ENCODE data around the gene FABP6. TPM values are rescaled to one million over a fixed set of nuclear protein-coding genes. Genes with fewer than 3 reads are reported as not detected.

FABP6 gene
- total RNA-seq, 1 donor from 2014 or later, result 1.6 TPM

- Histone ChIP-seq H3K27ac (replicated peaks) (no peak overlapping the region), H3K4me3 (no peak overlapping the region), H3K36me3 (peaks cover 27% of the 10 kb centered on the region), H3K4me1 (peaks cover 35% of the 10 kb centered on the region), H3K27me3 (ENCODE audit: low read depth) (no peaks in the 10 kb centered on the region), H3K9me3 (replicated peaks) (no peaks in the 10 kb centered on the region)
- TF ChIP-seq CTCF (IDR thresholded peaks at IDR 0.05; ENCODE audit: borderline replicate concordance), result no peak
- intact Hi-C loops (cut with micrococcal nuclease), result no loop called here
- no peak for DNase-seq
Measured at GRCh38 chr5:160259341-160259740, 30.0 kb downstream of the FABP6 start.

GRCh38 chr5:160260006-160260775 lies 30.9 kb downstream of the FABP6 start:
- intact Hi-C loops (cut with micrococcal nuclease), result no loop called here
- H3K9me3 ChIP-seq (replicated peaks), result no peaks in the 10 kb centered on the region
- H3K4me3 ChIP-seq, result no peak overlapping the region
- peaks cover 18% of the 10 kb centered on the region for H3K36me3 ChIP-seq
- no peak for DNase-seq
- H3K4me1 ChIP-seq, result peaks cover 35% of the 10 kb centered on the region
- TF ChIP-seq CTCF (IDR thresholded peaks at IDR 0.05; ENCODE audit: borderline replicate concordance), result no peak
- H3K27me3 ChIP-seq (ENCODE audit: low read depth), result no peaks in the 10 kb centered on the region
- H3K27ac ChIP-seq (replicated peaks), result peak overlapping the region; percentile 40

GRCh38 chr5:160260881-160261815 lies 31.8 kb downstream of the FABP6 start:
- DNase-seq, result no peak
- H3K27me3 ChIP-seq (ENCODE audit: low read depth), result no peaks in the 10 kb centered on the region
- H3K4me3 ChIP-seq, result peak overlapping the region; percentile 21
- H3K27ac ChIP-seq (replicated peaks), result peak overlapping the region; percentile 40
- TF ChIP-seq CTCF (IDR thresholded peaks at IDR 0.05; ENCODE audit: borderline replicate concordance), result no peak
- no peaks in the 10 kb centered on the region for H3K9me3 ChIP-seq (replicated peaks)
- intact Hi-C loops (cut with micrococcal nuclease), result no loop called here
- H3K36me3 ChIP-seq, result peaks cover 12% of the 10 kb centered on the region
- peaks cover 35% of the 10 kb centered on the region for H3K4me1 ChIP-seq

DNA sequence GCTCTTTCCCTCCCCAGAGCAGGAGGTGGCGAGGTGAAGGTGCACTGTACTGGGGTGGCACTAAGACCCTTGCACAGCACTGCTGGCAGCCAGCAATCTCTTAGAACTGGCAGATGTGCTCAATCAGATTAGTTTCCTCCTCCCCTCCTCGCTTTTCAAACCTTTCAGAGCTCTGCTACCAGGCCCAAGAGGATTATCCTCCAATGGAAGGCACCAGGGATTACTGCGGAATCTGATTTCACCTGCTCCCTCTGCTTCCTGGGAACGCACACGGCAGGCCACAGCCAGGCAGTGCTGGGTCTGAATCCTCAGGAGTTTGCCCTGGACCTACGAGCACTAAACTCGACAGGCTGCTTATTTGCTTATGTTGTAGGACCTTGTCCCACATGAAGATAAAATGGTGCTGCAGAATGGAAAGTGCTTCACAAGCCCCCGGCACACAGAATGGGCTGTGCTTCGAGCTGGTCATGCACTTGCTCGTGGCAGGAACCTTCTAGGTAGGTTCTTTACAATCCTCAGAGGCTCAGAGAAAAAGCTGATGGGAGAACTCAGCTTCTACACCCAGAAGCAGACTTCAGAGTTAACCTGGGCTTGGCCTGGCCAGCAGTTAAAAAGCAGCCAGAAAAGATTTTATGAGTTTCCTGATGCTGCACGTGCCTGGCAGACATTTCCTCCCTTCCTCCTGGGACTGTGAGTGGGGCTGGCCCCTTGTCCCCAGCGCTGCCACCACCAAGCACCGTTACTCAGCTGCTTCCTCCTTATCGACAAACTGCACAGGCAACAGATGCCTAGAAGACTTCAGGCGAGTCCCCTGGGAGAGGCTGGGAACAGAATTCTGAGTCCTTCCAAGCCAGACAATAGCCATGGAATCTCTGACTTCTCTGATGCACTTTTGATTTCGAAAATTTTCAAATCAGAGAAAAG lies 33.1 kb downstream of the FABP6 start:
- H3K27ac ChIP-seq (replicated peaks), result no peak overlapping the region
- intact Hi-C loops (cut with micrococcal nuclease), result no loop called here
- peaks cover 12% of the 10 kb centered on the region for H3K36me3 ChIP-seq
- peaks cover 35% of the 10 kb centered on the region for H3K4me1 ChIP-seq
- no peak for DNase-seq
- H3K9me3 ChIP-seq (replicated peaks), result no peaks in the 10 kb centered on the region
- H3K4me3 ChIP-seq, result no peak overlapping the region
- no peak for TF ChIP-seq CTCF (IDR thresholded peaks at IDR 0.05; ENCODE audit: borderline replicate concordance)
- no peaks in the 10 kb centered on the region for H3K27me3 ChIP-seq (ENCODE audit: low read depth)

GRCh38 chr5:160263326-160263855 lies 34.1 kb downstream of the FABP6 start:
- TF ChIP-seq CTCF (IDR thresholded peaks at IDR 0.05; ENCODE audit: borderline replicate concordance), result no peak
- Histone ChIP-seq H3K36me3 (peaks cover 12% of the 10 kb centered on the region), H3K4me1 (peaks cover 41% of the 10 kb centered on the region), H3K27ac (replicated peaks) (no peak overlapping the region), H3K4me3 (no peak overlapping the region), H3K9me3 (replicated peaks) (no peaks in the 10 kb centered on the region), H3K27me3 (ENCODE audit: low read depth) (no peaks in the 10 kb centered on the region)
- no peak for DNase-seq
- intact Hi-C loops (cut with micrococcal nuclease), result no loop called here

Data from left ventricle myocardium inferior (tissue), 1 donor.